GM18858 (cell line): Measurements from ENCODE around the gene SBF2.
A peak's percentile ranks its signal among the peaks of the same experiment; 100 is the strongest.
"Not testable (repeated sequence)": the region's sequence is repeated elsewhere in the genome, so short reads cannot be mapped to it uniquely, and the experiment has no call there.

Experiments used
- ATAC-seq: cut with Tn5 transposase; IDR thresholded peaks from one replicate; pipeline ENCODE4 v1.9.1; 2021; ENCODE audit not compliant: unreplicated experiment

Gene SBF2

DNA sequence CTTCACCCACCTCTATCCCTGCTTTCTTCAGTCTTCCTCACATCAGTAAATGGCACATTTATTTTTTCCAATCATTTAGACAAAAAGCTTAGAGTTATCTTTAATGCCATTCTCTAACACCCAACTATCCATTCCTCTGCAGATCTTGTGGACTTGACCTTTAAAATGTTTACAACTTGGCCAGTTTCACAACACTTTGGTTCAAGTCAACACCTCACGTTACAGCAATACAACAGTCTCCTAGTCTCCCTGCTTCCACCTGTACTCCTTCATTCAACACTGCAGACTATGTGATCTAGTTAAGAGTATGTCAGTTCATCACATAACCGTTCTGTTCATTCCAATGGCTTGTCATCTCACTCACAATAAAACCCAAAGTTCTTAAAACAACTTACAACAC is 325.0 kb downstream of the SBF2 start:
- no peak for ATAC-seq

GRCh38 chr11:9962722-9963121 is 331.3 kb downstream of the SBF2 start:
- peak; percentile 97 for ATAC-seq

GRCh38 chr11:9957072-9957471 is 336.9 kb downstream of the SBF2 start:
- no peak for ATAC-seq

DNA sequence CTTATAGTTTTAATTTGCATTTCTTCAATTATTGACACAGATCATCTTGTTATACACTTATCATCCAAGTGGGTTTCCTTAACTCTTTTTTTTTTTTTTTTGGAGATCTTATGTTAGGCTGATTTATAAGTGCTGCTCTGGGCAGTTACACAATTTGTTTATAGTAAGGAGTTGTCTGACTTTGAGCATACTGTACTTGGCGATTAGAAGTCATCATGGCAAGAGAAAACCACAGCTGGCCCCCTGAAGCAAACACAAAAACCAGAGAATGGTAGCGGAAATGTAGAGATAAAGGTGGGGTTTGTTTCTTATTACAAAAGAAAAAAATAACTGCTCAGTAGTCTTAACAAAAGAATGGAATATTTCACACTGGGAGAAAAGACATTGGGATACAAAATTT is 337.5 kb downstream of the SBF2 start:
- no peak for ATAC-seq

- no peak for ATAC-seq
Measured at GRCh38 chr11:9955391-9955790, 338.6 kb downstream of the SBF2 start.

DNA sequence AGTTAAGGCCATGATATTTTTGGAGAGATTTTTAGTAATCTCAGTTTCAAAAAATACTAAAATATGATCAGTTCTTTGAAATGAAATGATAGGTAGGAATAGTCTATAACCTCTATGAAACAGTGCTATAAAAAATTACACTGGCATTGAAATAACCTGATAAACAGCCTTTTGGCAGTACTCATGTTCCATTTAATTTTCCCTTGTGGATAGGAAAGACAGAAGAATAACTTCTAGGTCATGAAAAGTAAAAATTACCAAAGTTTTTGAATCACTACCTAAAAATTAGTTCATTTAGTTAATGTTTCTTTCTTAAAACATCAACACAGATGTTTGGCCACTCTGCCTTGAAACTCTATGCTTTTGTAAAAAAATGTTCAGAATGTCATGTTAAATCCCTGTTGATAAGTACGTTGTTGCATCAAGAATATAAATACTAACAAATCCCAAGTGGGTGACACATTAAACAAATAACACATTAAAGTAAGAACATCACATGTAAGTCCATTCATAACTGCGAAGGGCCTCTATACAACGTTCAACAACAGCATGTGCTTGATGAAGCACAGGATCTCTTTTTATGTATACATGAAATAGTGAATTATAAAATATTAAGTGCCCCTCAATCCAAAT is 339.9 kb downstream of the SBF2 start:
- no peak for ATAC-seq

- no peak for ATAC-seq
Measured at GRCh38 chr11:9952511-9953196, 341.4 kb downstream of the SBF2 start.

GRCh38 chr11:9951807-9952206 is 342.2 kb downstream of the SBF2 start:
- no peak for ATAC-seq

DNA sequence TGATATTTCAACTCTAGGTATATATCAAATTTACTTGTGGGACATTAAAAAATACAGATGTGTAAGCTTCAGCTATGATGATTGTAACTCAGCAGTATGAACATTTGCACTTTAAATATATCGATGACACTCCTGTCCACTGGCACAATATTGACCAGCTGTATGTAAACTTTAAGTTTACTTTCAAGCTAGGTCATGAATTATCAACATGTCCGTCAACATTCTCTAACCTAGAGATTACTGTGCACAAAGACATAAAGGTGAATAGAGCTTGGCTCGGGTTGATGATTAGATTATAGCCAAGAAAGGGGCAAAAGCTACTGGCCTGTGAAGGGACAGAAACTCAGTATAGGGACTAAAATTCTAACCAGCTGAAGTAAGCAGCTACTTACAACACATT is 343.6 kb downstream of the SBF2 start:
- no peak for ATAC-seq

- peak; percentile 57 for ATAC-seq
Measured at GRCh38 chr11:9947231-9947864, 346.7 kb downstream of the SBF2 start.

- ATAC-seq: not testable (repeated sequence)
Measured at GRCh38 chr11:9945680-9946079, 348.3 kb downstream of the SBF2 start.

DNA sequence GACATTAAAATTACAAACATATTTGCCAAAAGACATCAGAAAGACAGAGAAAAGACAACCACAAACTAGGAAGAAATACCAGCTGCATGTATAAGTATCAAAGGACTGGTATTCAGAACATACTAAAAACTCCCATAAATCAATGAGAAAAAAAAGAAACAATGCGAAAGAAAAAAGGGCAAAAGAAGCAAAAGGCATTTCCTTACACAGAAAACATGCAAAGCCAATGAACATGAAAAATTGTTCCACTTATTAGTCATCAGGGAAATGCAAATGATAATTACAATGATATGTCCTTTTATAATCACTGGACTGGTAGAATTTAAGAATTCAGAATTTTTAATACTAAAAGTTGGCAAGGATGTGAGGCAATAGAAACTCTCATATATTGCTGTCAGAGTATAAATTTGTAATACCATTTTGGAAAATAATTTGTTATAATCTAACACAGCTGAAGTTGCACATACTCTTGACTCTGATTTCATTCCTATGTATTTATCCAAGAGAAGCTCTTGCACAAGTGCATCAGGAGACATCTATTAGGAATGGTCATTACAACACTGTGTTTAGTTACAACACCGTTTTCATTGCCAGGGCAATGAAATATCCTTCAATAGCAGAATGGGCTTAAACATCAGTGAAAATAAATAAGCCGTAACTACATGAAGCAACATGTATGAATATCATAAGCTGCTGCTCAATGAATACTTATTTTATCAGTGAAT is 350.5 kb downstream of the SBF2 start:
- ATAC-seq: no peak

GRCh38 chr11:9941991-9942390 is 352.0 kb downstream of the SBF2 start:
- ATAC-seq: no peak

GRCh38 chr11:9939150-9939549 is 354.9 kb downstream of the SBF2 start:
- not testable (repeated sequence) for ATAC-seq

- ATAC-seq: no peak
Measured at GRCh38 chr11:9936754-9937153, 357.3 kb downstream of the SBF2 start.

GRCh38 chr11:9932843-9933242 is 361.2 kb downstream of the SBF2 start:
- not testable (repeated sequence) for ATAC-seq

GRCh38 chr11:9930562-9931331 is 363.3 kb downstream of the SBF2 start:
- not testable (repeated sequence) for ATAC-seq

DNA sequence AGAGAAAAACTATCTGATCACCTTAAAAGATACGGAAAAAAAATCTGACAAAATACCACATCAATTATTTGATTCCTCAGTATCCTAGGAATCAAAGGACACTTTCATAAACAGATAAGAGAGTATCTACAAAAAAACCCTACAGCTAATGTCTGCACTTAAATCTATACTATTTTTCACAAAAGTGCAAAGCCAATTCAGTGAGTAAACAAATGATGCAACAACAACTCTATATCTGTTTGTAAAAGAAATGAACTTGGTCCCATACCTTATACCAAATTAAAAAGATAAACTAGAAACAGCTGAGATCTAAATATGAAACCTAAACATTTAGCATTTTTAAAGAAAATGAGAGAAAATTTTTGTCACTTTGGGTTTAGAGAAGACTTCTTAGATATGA is 366.3 kb downstream of the SBF2 start:
- no peak for ATAC-seq

DNA sequence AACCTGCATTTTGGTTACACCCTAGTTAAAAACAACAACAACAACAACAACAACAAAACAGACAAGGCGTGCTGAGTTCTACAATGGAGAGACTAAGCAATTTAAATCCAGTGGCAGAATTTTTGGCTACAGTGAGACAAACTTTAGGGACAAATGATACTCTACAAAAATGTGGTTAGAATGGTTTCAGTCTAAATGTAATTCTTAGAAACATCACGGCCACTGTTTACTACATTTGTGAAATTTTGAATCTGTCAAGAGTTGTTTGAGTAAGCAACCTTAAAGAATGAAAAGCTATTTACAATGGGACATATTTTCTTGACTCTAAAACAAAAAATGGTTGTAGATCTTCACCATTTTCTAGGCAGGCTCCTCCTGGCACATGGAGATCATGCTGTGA is 370.7 kb downstream of the SBF2 start:
- ATAC-seq: no peak

DNA sequence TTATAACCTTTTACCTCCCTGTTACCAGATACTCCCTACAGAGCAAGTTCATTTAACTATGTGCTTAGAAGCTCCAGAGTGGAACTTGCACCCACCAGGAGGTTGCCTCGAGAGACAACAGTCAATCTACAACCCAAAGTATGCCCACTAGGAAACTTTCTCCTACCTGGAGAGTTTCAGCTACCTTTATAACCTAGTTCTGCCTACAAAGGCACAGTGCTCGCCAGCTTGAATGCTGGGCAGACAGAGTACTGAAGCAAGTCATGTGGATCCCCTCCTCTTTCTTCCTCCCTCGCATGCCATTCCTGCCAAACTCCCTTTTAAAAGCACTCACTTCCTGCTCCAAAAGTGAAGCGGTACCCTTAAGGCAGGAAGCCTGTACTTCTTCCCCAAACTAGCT is 371.2 kb downstream of the SBF2 start:
- no peak for ATAC-seq

GRCh38 chr11:9916480-9916879 is 377.5 kb downstream of the SBF2 start:
- no peak for ATAC-seq
